GM06990 (cell line): ENCODE measurements around the gene ALDH3B2.
A peak's percentile ranks its signal among the peaks of the same experiment; 100 is the strongest.
"Not testable (repeated sequence)": the region's sequence is repeated elsewhere in the genome, so short reads cannot be mapped to it uniquely, and the experiment has no call there.

Source experiments
- DNase-seq: peaks from one replicate; pipeline ENCODE4 v3.0.0-alpha.2; 2011; ENCODE audit not compliant: insufficient read length; ENCODE audit errors: extremely low read depth
- H3K27me3 ChIP-seq: replicated peaks from 2 replicates; pipeline ENCODE4 v1.6.0; 2011; ENCODE audit warnings: low read length; ENCODE audit not compliant: control insufficient read depth, insufficient read depth
- H3K36me3 ChIP-seq: 2 replicates; pipeline ENCODE4 v1.5.1; 2011; ENCODE audit warnings: low read length; ENCODE audit not compliant: control insufficient read depth, insufficient read depth
- H3K4me3 ChIP-seq: replicated peaks from 2 replicates; pipeline ENCODE4 v1.5.1; 2011; ENCODE audit warnings: low read depth, mild to moderate bottlenecking, control low read depth, low read length
- CTCF ChIP-seq: IDR thresholded peaks from 2 replicates; pipeline ENCODE4 v1.5.1; 2011; ENCODE audit warnings: low read length, control low read depth, mild to moderate bottlenecking, inconsistent platforms; ENCODE audit not compliant: insufficient read depth, poor library complexity, severe bottlenecking

ALDH3B2 gene

DNA sequence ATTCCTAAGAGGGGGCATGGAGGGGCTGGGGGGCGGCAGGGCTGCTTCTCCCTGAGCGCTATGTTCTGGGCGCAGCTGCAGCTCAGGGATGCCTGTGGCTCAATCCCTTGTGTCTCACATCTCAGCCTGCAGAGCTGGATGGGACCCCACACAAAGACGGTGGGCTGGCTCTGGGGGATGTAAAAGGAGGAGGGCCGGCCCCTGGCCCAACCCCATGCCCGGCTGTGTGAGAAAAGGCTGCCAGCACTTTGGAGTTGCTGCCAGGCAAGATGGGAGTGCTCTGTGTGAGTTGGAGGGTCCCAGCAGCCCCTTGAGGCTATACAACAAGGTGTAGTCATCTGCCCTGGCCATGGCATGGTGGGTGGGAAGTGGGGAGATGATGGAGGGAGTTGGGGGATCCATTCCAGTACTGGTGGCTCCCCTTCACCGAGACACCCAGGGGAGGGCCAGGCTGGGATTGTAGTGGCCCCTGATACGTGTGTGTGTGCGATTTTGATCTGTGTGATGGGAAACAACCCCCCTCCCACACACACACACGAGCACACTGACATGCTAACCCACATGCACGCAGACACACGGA, 33.6 kb downstream of the ALDH3B2 start:
- TF ChIP-seq CTCF = no peak
- Histone ChIP-seq H3K27me3 (no peaks in the 10 kb centered on the region; the same call in 1 of the 2 replicates), H3K36me3 (no peaks in the 10 kb centered on the region), H3K4me3 (no peak overlapping the region)
- DNase-seq = peak; percentile 7

DNA sequence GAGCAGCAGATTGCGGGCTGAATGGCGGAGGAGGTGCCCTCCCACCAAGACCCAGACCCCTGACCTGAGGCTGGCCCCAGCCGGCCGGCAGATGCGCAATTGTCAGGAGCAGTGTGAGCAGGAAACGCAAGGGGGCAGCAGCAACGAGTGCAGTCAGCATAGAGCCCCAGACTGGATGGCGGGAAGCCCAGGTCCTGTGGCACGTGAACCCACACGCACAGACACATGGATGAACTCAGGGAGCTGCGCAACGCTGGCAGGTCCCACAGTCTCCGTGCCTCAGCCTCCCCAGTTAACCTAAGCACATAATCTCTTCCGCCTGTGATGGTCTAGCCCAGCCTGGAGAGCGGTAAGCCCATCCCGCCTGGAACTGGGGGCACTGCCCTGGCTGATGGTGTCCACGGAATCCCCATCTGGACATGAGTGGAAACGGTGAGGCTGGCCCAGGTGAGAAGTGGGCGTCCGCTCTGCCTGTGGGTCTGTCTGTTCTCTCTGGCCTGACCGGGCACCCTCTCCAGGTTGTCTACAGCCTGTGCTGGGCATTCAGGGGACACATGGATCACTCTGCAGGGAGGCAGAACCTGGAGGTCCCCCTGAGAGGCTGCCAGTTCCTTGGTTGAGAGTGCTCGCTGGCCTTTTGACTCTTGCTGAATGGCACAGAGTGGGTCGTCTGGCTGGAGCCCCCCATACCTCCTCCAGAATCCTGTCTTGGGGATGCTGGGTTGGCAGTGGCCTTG, 34.2 kb downstream of the ALDH3B2 start:
- Histone ChIP-seq H3K4me3 (no peak overlapping the region), H3K36me3 (no peaks in the 10 kb centered on the region), H3K27me3 (no peaks in the 10 kb centered on the region; the same call in 1 of the 2 replicates)
- peak; percentile 77 for TF ChIP-seq CTCF
- DNase-seq = peak; percentile 47

GRCh38 chr11:67639438-67639859, 35.0 kb downstream of the ALDH3B2 start, which contains the start of gene TBX10:
TBX10 (minus strand) TSS chr11:67639763; CDS start chr11:67639472, 291 bp downstream.
- TF ChIP-seq CTCF = no peak
- DNase-seq = no peak

GRCh38 chr11:67638535-67639437, 35.6 kb downstream of the ALDH3B2 start:
- Histone ChIP-seq H3K27me3 (no peaks in the 10 kb centered on the region; the same call in 1 of the 2 replicates), H3K36me3 (no peaks in the 10 kb centered on the region), H3K4me3 (no peak overlapping the region)
- no peak for DNase-seq
- no peak for TF ChIP-seq CTCF

More at GRCh38 chr11:67639438-67639859, 35.0 kb downstream of the ALDH3B2 start, which contains the start of gene TBX10:
- H3K27me3 ChIP-seq = no peaks in the 10 kb centered on the region; the same call in 1 of the 2 replicates
- no peak within 1 kb of the TSS for H3K4me3 ChIP-seq
- no peaks in the 10 kb centered on the region for H3K36me3 ChIP-seq

DNA sequence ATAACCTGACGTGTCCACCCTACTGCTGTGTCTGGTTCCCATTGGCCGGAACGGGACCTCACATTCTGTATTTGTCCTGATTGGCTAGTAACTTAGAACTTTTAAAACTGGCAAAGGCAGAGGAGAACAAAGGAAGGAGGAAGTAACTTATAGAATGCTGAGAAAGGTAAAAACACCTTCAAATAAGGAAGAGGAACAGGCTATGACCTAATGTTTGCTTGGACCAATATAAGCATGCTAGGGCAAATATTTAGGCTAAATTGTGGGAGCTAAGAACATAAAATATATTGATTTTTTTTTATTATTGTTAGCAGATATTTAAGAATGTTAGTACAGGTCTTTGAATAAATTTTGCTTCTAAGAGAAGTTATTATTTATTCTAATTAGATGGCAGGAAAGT, 37.0 kb downstream of the ALDH3B2 start:
- H3K4me3 ChIP-seq, H3K27me3 ChIP-seq, DNase-seq, H3K36me3 ChIP-seq: not testable (repeated sequence)
